Embryonic facial prominence (tissue), 1 donor: ENCODE data around the gene CKMT2.

ENCODE experiments used
- DNase-seq: peaks from one replicate; pipeline ENCODE4 v3.0.0-alpha.2; 2016; ENCODE audit errors: extremely low spot score

CKMT2 gene

DNA sequence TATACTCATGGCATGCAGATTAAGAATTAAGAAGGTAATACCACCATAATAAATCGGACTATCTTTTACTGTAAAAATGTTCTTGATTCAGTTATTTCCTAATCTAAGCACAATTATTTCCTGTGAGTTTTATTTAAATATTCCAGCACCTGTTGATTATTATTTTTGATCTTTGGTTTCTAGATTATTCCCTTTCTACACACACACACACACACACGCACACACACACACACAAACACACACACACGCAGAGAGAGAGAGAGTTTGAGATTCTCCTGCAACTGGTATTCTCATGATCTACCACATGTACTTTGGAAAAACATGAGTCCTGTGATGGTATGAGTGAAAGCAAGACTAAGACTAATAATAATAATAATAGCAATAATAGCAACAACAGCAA lies 17.0 kb upstream of the CKMT2 start:
- DNase-seq = no peak

DNA sequence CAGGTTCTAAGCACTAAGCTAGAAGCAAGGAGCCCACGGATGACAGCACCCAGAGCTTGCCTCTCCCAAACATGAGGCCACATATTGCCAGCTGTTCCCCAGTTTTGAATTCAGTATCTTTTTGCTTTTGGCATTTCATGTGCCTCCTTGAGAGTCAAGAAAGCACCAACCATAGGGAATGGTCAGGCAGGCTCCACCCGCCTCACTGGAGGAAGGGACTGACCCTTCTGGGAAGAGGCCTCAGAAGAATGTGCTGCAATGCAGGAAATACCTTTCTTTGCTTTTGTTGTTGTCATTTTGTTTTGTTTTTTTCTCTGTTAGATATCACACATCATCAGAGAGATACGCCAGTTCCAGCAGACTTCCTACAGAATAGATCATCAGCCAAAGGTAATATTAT lies 13.7 kb upstream of the CKMT2 start:
- no peak for DNase-seq

DNA sequence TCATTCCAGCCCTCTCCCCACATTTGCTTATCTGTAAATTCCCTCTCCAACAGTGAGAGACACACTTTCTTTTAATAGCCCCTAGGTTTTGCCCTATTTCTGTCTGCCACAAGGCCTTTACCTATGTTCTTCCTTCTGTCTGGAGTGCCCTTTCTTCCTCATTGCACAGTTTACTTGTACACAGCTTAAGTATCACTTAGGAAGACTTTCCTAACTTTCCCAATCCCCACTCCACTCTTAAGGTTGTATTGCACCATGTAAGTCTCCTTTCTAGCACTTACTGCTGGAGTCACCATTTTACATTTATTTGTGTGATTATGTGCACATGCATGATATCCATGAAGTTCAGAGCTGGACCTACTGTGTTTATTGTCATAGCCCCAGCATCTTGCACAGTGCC lies 10.8 kb upstream of the CKMT2 start:
- DNase-seq = no peak

DNA sequence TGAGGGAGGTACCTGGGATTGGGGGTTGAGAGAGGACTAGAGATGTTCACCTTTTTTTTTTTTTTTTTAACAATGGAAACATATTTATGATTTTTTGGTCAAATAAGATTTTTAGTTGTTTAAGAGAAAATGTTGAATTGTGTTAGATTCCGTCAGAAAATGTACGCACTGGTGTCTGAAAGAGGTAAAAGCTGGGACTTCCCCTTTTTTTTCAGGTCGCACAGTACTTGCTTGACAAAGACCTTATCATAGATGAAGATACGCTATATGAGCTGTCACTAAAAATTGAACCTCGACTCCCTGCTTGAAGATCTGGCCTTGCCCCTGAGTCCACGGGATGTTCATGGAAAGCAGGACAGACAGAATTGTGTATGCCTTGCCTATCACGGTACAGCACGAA lies 7.7 kb upstream of the CKMT2 start:
- no peak for DNase-seq

DNA sequence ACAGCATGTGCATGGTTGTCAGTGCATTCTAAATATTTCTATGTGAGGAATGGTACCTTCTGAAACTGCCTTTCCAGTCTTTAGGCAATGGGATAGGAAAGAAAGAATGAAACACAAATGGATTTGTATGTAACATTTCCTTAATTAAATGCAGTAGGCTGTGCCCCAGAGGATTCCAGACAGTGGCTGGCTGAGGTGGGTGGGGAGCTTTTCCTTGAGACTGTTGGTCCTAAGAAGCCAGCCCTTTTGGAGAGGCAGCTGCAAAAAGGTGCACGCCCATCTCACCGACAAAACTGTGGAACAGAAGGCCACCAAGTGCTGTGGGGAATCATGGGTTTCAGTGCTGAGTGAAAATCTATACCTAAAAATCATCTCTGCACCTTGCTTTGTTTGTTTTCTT lies 6.8 kb upstream of the CKMT2 start:
- no peak for DNase-seq

DNA sequence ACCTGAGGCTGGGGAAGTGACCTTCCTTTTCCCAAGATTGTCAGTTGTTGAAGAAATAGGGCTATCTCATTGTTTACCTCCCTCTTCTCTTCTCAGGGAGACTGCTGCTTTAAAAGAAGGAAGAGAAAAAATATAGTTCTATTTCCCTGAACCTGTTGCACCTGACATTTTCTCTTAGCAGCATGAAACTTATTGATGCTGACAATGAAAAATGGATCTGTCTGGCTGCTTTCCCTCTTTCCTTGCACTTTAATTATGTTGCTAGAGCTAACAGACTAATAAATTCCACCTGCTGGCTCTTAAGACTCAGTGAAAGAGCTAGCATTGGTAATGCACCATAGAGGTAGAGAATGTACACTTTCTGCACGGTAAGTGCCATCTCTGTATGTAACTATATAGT lies 6.2 kb upstream of the CKMT2 start:
- DNase-seq = no peak

DNA sequence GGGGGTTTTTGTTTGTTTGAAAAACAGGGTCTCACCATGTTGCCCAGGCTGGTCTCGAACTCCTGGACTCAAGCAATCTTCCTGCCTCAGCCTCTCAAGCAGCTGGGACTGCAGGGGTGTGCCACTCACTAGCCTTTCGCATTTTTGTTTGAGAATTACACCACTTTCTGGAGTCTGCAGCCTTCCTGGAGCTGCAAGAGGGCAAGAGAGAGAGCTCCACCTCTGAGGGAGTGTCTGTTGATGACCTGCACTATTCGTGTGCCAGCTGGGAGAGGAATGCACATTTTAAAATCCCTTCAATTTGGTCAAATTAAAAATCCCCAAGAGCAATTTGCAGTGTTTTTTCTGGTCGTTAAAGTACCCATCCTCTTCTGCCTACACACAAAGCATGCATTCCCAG lies 5.0 kb upstream of the CKMT2 start:
- no peak for DNase-seq

DNA sequence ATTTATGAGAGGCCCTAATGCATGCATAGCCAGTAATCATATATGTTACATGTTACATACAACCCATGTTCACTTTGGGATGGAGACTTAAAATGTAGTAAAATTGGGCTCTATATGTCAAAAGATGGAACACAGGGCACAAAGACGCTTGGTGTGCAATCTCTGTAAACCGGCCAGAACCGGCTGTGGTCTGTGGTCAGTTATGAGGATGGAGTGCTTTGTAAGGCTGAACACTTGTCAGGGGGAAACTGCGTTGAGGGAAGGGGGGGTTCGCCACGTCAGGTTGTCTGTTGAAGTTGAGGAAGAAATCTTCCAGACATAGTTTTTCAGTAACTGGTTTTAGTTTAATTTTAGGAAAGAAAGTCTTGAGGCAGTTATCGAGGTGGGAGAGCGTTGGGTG lies 2.7 kb upstream of the CKMT2 start:
- DNase-seq = no peak

DNA sequence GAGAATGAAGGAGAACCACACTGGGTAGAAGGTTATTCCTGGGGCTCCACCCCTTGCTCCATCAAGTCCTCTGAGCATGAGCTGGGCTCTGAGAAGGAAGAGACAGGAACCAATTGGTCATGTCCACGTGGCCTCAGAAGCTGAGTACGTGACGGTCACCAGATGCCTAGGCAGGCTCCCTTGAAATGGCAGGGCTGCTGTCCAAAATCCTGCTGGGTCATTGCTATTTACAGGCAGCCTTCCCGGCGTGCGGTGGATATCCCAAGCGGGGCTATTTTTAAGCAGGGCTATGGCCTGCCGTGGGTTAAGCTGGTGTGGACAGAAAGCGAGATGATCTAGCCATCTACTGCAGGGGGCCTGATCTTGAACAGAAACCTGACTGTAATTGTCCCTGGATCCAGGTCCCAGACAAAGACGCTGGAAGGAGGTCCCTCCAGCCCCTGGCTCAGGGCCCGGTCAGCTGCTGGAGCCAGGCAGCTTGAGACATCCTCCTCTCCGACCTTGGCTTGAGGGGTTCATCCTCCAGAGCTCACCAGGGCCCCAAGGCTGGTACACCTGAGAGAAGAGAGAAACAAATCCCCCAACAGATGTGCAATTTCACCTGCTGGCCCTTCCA lies 550 bp upstream of the CKMT2 start:
- no peak for DNase-seq

DNA sequence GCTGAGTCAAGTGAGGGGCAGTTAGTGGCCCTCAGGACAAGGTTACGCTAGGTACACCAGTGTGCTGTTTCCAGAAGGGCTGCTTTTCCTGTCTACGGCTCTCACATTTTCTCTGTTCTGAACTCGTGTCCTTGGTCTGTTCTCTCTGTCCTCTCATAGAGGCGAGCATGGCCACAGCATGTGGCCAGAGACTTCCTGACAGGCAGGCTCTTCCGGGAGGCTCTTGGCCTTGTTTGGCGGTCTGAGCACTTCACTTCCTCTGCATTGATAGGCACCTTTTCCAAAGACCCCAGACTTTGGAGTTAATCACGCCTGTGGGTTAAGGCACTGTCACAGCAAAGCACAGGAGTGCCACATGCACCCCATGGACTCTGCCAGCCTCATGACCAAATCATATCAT lies 1.2 kb downstream of the CKMT2 start:
- no peak for DNase-seq

DNA sequence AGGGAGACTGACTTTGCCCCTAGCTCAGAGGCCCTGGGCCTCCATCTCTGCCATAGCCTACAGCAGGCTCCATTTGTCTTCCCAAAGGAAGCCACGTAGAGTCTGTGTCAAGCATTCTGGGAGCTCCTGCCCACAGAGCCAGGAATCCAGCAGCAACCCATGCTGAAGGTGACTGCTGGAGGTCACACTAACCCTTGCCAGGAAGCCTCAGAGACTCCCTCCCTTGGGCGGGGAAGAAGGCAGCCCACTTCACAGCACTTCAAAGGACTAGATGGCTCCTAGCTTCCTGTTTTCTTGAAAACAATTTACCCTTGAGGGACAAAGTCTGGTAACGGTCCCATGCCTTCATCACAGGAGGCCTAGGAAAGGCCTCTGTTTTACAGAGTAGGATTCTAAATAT lies 1.7 kb downstream of the CKMT2 start:
- DNase-seq = no peak

DNA sequence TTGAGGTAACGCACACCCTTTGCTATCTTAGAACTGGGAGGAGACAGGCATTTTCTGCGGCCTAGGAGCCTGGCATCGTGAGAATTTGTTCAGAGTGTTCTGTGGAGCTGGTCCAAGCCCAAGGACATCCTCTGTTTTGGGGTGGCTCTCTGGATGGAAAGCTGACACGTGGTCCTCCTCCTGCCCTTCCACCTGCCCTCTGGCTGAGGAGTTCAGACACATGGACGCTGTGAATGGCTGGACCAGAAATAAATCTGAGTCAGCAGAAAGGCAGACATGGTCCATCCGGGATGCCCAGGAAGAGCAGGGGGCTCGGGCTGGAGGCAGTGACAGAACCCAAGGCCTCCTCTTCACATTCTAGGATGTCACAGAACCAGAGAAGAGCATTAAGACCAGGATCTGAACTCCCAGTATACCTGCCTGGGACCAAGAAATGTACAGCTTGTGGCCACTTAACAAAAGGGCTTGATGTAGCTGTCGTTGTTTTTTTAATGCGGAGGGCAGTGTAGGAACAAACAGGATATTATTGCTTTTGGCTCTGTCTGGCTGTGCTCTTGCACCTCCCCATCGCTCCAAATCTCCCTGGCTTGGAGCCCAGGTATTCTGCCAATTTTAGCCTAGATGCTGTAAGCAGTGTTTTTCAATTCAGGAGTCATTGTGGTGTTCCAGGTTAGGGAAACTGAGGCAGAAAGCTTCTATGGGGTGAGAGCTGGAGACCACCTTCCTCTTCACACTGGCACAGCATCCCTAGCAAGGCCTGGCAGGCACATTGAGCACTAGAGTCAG lies 2.4 kb downstream of the CKMT2 start:
- DNase-seq = no peak

DNA sequence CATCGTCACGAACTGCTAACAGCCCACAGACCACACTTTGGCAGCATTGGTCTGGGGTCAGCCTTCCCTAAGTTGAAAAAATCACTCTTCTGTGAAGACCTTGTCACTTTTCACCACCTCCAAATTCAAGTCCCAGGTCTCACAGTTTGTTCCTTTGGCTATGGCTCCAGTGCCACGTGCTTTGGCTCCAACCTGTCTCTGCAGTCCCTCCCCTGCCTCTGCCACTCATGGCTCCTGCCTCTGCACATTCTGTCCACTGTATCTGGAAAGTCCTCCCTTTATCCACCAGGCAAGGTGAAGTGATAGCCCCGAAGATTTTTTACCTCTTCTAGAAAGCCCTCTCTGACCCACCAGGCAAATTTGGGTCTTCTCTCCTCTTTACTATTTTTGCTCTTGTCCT lies 5.3 kb downstream of the CKMT2 start:
- no peak for DNase-seq

DNA sequence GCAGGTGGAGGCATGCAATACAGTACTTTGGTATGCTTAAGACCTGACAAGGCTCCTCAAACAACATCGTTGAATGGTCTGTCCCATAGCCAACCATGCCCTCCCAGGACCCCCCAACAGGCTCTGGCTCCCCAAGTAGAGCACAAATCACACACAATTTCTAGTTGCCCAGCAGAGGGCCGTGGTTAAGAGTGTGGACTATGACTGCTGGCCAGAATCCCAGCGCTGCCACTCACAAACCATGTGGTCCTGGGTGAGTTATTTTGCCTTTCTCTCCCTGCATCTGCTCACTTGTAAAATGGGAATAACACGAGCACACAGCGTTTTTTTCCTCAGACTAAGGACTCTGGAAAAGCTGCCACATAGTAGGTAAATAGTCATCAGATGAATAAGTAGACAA lies 6.5 kb downstream of the CKMT2 start:
- DNase-seq = no peak

DNA sequence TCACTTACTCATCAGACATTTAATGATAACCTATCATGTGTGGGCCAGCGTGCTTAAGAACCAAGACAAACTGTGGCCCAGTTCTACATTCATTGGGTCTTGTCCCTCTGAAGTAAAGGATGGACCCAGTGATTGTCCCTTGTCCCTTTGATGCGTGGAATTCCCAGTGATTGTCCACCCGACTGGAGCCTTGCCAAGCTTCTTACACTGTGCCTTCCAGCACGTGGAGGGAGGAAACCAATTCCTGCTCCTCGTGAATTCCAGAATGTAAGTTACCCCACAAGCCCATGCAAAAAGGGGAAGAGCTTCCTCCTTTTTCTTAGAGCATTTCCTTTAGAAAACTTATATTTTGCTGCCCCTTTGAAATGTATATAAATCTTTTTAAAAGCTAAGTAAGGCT lies 7.9 kb downstream of the CKMT2 start:
- no peak for DNase-seq

DNA sequence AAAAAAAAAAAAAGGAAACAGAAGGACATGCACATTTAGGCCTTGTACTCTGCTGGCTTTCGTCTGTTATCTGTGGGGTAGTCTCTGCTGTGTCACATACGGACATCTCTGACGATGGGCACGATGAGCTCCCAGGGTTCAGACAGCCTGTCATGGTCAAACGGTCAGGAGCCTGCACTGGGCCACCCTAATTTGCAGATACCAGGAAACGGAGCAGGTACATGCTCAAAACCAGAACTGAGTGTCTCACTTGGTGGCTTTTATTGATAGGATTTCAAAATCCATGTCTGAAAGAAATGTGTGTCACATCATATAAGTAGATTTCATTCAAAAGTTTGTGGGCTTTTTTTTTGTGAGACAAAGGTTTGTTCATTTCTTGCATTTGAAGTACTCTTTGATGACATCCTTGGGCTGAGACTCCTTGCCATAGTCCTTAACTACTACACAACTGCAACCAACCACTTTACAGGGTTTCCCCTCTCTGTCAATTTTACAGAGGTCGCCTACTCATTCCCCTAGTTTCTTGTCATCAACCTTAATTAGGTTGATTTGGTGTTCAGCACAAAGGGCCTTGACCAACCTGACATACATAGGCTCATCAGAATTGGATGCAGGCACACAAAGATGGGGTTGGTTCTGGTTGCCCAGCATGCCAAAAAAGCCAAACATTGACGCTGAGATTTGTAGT lies 9.0 kb downstream of the CKMT2 start:
- no peak for DNase-seq

DNA sequence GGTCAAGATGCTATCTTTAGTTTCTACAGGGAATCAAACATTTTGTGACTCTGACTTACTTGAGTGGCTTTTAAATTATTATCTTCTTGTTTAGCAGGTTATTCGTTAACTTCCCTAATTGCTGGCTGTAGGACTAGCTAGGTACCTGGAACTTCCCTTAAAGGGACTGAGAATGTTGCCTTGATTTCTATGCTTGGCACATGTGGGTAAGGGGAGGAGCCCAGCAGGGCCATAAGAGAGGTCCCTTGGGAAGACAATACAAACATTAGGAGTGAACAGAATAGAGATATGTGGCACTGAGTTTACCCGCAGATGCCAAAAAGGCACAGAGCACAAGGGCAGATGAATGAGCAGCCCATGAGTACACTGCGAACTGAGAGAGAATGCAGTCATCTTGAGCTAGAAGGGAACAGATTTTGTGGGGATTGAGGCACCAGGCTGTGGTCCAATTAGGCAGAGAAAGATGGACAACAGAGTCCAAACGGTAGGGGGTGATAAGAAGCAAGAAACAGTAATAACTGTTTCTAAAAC lies 9.8 kb downstream of the CKMT2 start:
- DNase-seq = no peak

DNA sequence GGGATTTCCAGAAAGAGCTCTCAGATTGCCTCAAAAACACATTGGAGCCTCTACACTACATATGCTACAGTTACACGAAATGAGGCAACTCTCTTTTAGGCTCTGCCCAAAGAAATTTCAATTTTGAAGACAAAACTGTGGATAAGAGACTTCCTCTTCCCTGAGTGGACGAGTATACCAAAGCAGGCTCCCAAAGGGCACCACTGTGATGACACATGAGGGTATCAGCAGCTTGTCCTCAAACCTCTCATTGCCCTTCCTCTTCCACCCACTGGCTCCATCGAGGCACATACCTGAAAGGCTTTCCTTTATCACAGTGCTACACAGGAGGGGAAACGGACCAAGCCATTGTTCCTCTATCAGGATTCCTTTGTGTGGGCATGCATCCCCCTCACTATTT lies 11.3 kb downstream of the CKMT2 start:
- DNase-seq = no peak

DNA sequence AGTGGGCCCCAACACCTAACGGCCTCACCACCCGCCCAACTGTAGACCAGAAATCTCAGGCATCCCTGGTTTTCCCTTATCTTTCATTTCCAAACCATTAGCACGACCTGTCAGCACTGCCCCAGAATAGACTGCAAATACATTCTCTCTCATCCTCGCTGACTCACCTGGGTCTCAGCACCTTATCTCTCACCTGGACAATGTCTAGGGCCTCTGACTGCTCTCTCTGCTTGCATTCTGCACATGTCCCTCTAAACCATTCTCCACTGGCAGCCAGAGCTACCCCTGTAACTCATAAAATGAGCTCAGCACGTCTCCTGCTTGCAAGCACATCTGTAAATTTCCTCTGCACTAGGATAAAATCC lies 12.7 kb downstream of the CKMT2 start:
- DNase-seq = no peak

DNA sequence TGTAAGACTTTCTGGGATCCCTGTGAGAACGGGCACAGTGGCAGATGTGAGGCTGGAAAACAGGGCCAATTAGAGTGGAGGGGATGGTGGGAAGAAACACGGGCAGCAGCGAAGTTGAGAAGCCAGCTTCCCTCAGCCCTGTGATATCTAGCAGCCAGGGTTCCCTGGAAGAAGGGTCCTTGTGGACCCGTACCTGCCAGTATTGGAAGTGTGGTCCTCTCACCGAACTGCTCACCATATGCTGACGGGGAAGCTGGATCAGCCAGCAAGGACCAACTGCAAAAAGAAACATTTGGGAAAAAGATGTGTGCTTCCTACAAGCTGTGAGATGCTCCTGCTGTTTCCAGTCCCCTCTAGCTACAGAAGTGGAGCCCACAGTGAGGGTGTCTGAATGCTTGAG lies 13.6 kb downstream of the CKMT2 start:
- no peak for DNase-seq

DNA sequence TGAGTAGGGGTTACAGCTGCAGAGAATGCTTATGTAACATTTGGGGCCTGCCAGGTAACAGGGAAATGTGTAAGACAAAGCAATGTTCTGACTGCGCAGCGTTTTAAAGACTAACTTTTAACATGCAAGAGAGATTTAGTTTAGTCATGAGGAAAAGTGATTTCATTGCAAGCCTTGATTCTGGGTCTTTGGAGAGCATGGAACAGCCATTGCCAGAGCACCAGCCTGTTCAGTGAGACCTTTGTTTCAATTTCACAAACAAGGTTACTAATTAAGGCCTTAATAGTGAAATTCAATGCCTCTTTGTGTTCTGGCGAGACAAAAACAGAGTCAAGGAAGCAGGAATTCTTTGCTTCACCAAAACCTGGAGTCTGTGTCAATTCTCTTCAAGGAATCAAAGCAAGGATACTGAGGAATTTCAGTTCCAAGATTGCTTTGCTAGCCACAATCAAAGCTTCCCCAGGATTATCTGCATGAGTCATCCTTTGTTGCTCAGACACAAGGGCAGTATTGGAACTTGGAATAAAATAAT lies 14.4 kb downstream of the CKMT2 start:
- DNase-seq = no peak

DNA sequence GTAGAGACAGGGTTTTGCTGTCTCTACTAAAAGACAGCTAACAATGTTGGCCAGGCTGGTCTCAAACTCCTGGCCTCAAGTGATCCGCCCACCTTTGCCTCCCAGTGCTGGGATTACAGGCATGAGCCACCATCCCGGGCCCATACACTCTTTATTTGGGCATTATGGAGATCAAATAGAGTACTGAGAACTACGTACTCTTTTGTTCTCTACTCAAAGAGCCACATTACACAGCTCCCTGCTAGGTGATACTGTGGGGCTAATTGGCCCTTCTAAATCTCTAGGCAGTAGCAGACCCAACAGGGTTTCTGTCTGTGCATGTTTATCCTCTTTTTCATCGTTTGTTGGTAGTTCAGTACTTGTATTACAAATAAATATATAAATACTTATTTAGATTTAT lies 16.1 kb downstream of the CKMT2 start:
- no peak for DNase-seq

DNA sequence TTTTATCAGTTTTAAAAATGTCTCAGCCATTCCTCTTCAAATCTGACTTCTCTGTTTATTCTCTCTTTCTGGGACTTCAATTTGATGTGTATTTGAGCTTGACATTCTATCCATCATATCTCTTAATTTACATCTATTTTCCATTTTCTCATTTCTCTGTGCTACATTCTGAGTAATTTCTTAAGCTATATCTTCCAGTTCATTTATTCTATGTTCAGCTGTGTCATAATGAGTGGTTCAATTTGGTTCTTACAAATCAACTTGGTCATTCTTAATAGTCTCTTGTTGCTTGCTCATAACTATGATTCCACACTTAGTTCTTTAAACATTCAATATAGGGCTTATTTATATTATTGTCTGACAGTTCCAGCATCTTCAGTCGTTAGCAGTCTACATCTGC lies 16.9 kb downstream of the CKMT2 start:
- DNase-seq = no peak
